Measurements from ENCODE around the gene UCMA. TPM values are rescaled to one million over a fixed set of nuclear protein-coding genes. Genes with fewer than 3 reads are reported as not detected.
"Not testable (repeated sequence)": the region's sequence is repeated elsewhere in the genome, so short reads cannot be mapped to it uniquely, and the experiment has no call there.

UCMA gene, protein sequence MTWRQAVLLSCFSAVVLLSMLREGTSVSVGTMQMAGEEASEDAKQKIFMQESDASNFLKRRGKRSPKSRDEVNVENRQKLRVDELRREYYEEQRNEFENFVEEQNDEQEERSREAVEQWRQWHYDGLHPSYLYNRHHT
- not detected for total RNA-seq

DNA sequence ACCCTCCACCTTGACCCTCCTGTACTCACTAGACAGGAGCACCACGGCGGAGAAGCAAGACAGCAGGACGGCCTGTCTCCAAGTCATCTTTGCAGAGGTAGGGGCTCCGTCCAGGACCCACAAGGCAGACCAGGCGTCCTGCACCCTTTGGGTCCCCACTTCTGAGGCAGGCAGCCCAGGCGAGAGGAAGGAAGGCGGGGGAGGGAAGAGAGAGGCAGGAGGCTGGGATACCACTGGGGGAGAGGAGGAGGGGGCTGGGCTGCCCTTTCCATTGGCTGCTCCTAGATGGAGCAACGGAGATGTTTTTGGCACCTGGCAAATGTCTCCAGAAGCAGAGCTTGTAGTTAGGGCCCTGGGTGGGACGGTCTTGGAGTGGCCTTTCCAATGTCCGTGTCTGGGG is at the start of gene UCMA:
TSS of gene UCMA (minus strand) at position 203 of the 400 bp plus-strand sequence. CDS start at position 87, 116 bp downstream.
- TF ChIP-seq EP300 (IDR thresholded peaks at IDR 0.05), result no peak
- TF ChIP-seq POLR2AphosphoS5 (IDR thresholded peaks at IDR 0.05), result no peak
- no peak for TF ChIP-seq POLR2A (IDR thresholded peaks at IDR 0.05; ENCODE audit: low read depth)
- TF ChIP-seq, protein P1, sequence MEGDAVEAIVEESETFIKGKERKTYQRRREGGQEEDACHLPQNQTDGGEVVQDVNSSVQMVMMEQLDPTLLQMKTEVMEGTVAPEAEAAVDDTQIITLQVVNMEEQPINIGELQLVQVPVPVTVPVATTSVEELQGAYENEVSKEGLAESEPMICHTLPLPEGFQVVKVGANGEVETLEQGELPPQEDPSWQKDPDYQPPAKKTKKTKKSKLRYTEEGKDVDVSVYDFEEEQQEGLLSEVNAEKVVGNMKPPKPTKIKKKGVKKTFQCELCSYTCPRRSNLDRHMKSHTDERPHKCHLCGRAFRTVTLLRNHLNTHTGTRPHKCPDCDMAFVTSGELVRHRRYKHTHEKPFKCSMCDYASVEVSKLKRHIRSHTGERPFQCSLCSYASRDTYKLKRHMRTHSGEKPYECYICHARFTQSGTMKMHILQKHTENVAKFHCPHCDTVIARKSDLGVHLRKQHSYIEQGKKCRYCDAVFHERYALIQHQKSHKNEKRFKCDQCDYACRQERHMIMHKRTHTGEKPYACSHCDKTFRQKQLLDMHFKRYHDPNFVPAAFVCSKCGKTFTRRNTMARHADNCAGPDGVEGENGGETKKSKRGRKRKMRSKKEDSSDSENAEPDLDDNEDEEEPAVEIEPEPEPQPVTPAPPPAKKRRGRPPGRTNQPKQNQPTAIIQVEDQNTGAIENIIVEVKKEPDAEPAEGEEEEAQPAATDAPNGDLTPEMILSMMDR (IDR thresholded peaks at IDR 0.05), result no peak
- Histone ChIP-seq H3K4me3 (no peak within 1 kb of the TSS), H3K9me3 (no peaks in the 10 kb centered on the region), H3K36me3 (no peaks in the 10 kb centered on the region), H3K4me1 (no peaks in the 10 kb centered on the region), H3K27ac (replicated peaks in 1 of 4) (no peak within 1 kb of the TSS), H3K27me3 (peaks cover 0 to 22% (median 0%) of the 10 kb centered on the region in 4 donors)
- WGBS, result 69% methylated on average over 10 of the region's 10 CpGs
- DNase-seq (ENCODE audit: extremely low spot score), result no peak
- intact Hi-C loops (cut with DNase I), result no loop called here

DNA sequence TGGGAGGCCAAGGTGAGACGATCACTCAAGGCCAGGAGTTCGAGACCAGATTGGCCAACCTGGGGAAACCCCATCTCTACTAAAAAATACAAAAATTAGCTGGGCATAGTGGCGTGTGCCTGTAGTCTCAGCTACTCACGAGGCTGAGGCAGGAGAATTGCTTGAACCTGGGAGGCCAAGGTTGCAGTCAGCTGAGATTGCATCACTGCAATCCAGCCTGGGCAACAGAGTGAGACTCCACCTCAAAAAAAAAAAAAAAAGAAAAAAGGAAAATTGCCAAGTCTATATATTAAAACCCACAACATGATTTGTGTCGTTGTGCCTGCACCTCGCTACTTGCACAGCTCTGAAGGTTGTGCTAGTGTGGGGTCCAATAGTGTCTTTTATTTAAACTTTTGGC is 48.2 kb upstream of the UCMA start:
- H3K27ac ChIP-seq (replicated peaks in 1 of 4); H3K4me1 ChIP-seq; H3K4me3 ChIP-seq; H3K9me3 ChIP-seq; intact Hi-C loops (cut with DNase I); H3K27me3 ChIP-seq; DNase-seq (ENCODE audit: extremely low spot score): not testable (repeated sequence)
- H3K36me3 ChIP-seq, result peaks cover 45 to 91% (median 83%) of the 10 kb centered on the region in 4 donors
- WGBS, result 93% methylated on average over 6 of the region's 6 CpGs

DNA sequence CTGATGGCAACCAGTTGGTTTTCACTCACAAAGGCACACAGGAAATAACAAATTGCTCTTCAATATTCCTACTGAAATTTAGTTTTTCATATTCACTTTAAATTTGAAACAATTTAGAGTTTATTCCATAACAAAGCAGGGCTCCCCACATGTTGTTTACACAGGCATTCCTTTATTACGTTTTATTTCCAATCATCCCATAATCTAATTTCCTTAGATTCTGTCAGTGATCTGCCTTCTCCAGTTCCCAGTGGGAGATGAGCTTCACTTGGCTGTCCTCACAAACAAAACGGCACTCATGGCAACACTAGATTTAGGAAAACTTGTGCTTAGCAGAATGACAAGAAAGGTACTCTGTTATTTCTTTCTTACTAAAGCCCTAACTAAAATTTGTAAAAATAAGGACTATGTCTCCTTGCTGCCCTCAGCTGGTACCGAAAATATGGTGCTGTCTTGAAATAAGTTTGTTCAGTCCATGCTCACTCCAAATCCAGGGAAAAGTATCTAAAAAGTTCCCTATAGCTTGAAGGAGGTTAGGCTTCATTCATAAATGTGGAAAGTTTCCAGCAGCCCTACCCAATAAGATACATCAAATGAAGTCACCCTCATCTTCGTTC is 42.7 kb upstream of the UCMA start:
- Histone ChIP-seq H3K36me3 (peaks cover 25 to 44% (median 39%) of the 10 kb centered on the region in 4 donors), H3K4me1 (peaks cover 0 to 12% (median 12%) of the 10 kb centered on the region in 4 donors), H3K4me3 (no peak overlapping the region), H3K9me3 (no peaks in the 10 kb centered on the region), H3K27ac (replicated peaks in 1 of 4) (no peak overlapping the region), H3K27me3 (no peaks in the 10 kb centered on the region)
- TF ChIP-seq EP300 (IDR thresholded peaks at IDR 0.05), result no peak
- TF ChIP-seq, protein P1 (IDR thresholded peaks at IDR 0.05), result no peak
- no peak for TF ChIP-seq POLR2A (IDR thresholded peaks at IDR 0.05; ENCODE audit: low read depth)
- TF ChIP-seq POLR2AphosphoS5 (IDR thresholded peaks at IDR 0.05), result no peak
- 48% methylated on average over 4 of the region's 4 CpGs for WGBS
- intact Hi-C loops (cut with DNase I), result no loop called here
- DNase-seq (ENCODE audit: extremely low spot score), result no peak

DNA sequence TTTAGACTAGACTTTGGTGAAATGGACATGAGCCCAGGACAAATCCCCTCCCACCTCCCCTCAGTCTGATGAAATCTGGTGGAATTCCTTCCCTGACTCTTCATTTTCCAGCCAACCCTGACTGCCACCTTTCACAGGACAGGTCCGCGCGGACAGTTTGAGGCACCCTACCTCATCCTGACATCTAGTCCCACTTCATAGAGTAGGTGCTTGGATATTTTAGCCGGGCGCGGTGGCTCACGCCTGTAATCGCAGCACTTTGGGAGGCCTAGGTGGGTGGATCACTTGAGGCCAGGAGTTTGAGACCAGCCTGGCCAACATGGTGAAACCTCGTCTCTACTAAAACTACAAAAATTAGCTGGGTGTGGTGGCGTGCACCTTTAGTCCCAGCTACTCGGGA is 42.0 kb upstream of the UCMA start:
- H3K27me3 ChIP-seq; DNase-seq (ENCODE audit: extremely low spot score); H3K27ac ChIP-seq (replicated peaks in 1 of 4); intact Hi-C loops (cut with DNase I); H3K9me3 ChIP-seq; H3K4me3 ChIP-seq: not testable (repeated sequence)
- WGBS, result 97% methylated on average over 11 of the region's 11 CpGs
- peaks cover 0 to 19% (median 17%) of the 10 kb centered on the region in 4 donors for H3K4me1 ChIP-seq
- peaks cover 18 to 37% (median 33%) of the 10 kb centered on the region in 4 donors for H3K36me3 ChIP-seq

DNA sequence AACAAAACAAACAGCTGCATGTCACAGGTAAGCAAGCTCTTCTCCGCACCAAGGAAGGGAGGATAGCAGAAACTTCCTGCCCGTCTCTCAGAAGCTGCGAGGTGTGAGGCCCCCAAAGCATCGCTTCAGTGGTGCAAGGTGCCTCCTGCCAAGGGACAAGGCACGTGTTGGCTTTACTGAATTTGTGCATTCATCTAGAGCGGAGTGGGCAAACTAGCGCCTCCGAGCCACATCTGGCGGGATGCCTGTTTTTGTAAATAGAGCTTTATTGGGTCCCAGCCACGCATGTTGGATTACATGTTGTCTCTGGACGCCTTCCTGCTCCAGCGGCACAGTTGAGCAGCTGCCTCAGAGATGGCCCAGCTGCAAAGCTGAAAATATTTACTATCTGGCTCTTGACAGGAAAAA is 38.0 kb upstream of the UCMA start:
- no peak for DNase-seq (ENCODE audit: extremely low spot score)
- Histone ChIP-seq H3K27me3 (no peaks in the 10 kb centered on the region), H3K9me3 (no peaks in the 10 kb centered on the region), H3K36me3 (no peaks in the 10 kb centered on the region), H3K4me1 (peaks cover 0 to 19% (median 17%) of the 10 kb centered on the region in 4 donors), H3K27ac (replicated peaks in 1 of 4) (peak overlapping the region in 1 of 4 donors; percentile 27), H3K4me3 (no peak overlapping the region)
- 56% methylated on average over 12 of the region's 12 CpGs for WGBS
- intact Hi-C loops (cut with DNase I), result no loop called here
- TF ChIP-seq, protein P1 (IDR thresholded peaks at IDR 0.05), result no peak
- TF ChIP-seq POLR2AphosphoS5 (IDR thresholded peaks at IDR 0.05), result peak in 1 of 2 donors; percentile 14
- no peak for TF ChIP-seq EP300 (IDR thresholded peaks at IDR 0.05)
- TF ChIP-seq POLR2A (IDR thresholded peaks at IDR 0.05; ENCODE audit: low read depth), result no peak

All from esophagus muscularis mucosa (tissue), 4 donors.